HEK293T (cell line): Measurements from ENCODE around the gene SOX18.

Source experiments
- CTCF ChIA-PET: fragments of 350-600 bp; formaldehyde crosslinking; extraction: SDS; loops from one replicate; lab custom pipeline; 2021; ENCODE audit warnings: antibody characterized with exemption, inconsistent platforms; lab: Yijun Ruan, JAX
- POLR2A ChIA-PET: fragments of 350-600 bp; formaldehyde crosslinking; extraction: SDS; loops from one replicate; lab custom pipeline; 2020; ENCODE audit warnings: antibody characterized with exemption, inconsistent platforms; lab: Yijun Ruan, JAX
- DNase-seq: peaks from one replicate; pipeline ENCODE4 v3.0.0; 2012; ENCODE audit warnings: mixed read lengths; ENCODE audit errors: extremely low spot score
- ARNT ChIP-seq: fragments of 450-650 bp; IDR thresholded peaks from 2 replicates; pipeline ENCODE4 v1.6.1; 2017; ENCODE audit warnings: mild to moderate bottlenecking
- BHLHE40 ChIP-seq: fragments of 450-650 bp; IDR thresholded peaks from 2 replicates; pipeline ENCODE4 v1.6.1; 2016; ENCODE audit warnings: mild to moderate bottlenecking, moderate library complexity, borderline replicate concordance
- CTBP1 ChIP-seq: fragments of 450-650 bp; IDR thresholded peaks from 2 replicates; pipeline ENCODE4 v1.6.1; 2016; ENCODE audit warnings: borderline replicate concordance
- ELF4 ChIP-seq: fragments of 450-650 bp; IDR thresholded peaks from 2 replicates; pipeline ENCODE4 v1.6.1; 2017; ENCODE audit warnings: antibody characterized with exemption
- FOXA1 ChIP-seq: fragments of 450-650 bp; IDR thresholded peaks from 2 replicates; pipeline ENCODE4 v1.6.1; 2016; ENCODE audit warnings: mild to moderate bottlenecking
- FOXK2 ChIP-seq: fragments of 450-650 bp; IDR thresholded peaks from 2 replicates; pipeline ENCODE4 v1.6.1; 2016; ENCODE audit warnings: mild to moderate bottlenecking
- FOXM1 ChIP-seq: fragments of 450-650 bp; IDR thresholded peaks from 2 replicates; pipeline ENCODE4 v1.6.1; 2017; ENCODE audit warnings: mild to moderate bottlenecking, borderline replicate concordance
- HDGF ChIP-seq: fragments of 450-650 bp; IDR thresholded peaks from 2 replicates; pipeline ENCODE4 v1.6.1; 2017; ENCODE audit warnings: antibody characterized with exemption, borderline replicate concordance
- L3MBTL2 ChIP-seq: fragments of 450-650 bp; conservative IDR thresholded peaks from 2 replicates; pipeline ENCODE4 v1.6.1; 2016; ENCODE audit warnings: mild to moderate bottlenecking
- LEF1 ChIP-seq: fragments of 450-650 bp; IDR thresholded peaks from 2 replicates; pipeline ENCODE4 v1.6.1; 2017; ENCODE audit warnings: mild to moderate bottlenecking, borderline replicate concordance
- NFRKB ChIP-seq: fragments of 450-650 bp; IDR thresholded peaks from 2 replicates; pipeline ENCODE4 v1.6.1; 2016; ENCODE audit warnings: mild to moderate bottlenecking, moderate library complexity
- PKNOX1 ChIP-seq: fragments of 450-650 bp; IDR thresholded peaks from 2 replicates; pipeline ENCODE4 v1.6.1; 2016
- SP1 ChIP-seq: fragments of 450-650 bp; IDR thresholded peaks from 2 replicates; pipeline ENCODE4 v1.6.1; 2017
- SUZ12 ChIP-seq: fragments of 450-650 bp; IDR thresholded peaks from 2 replicates; pipeline ENCODE4 v1.6.1; 2016; ENCODE audit warnings: mild to moderate bottlenecking
- TARDBP ChIP-seq: fragments of 450-650 bp; IDR thresholded peaks from 2 replicates; pipeline ENCODE4 v1.6.1; 2016
- ZNF384 ChIP-seq: fragments of 450-650 bp; IDR thresholded peaks from 2 replicates; pipeline ENCODE4 v1.6.1; 2016

Gene SOX18

GRCh38 chr20:64064145-64064698, 14.8 kb upstream of the SOX18 start:
- DNase-seq, result no peak
- TF ChIP-seq SP1, result no peak
- TF ChIP-seq FOXA1, result no peak
- no peak for TF ChIP-seq BHLHE40
- no peak for TF ChIP-seq L3MBTL2
- TF ChIP-seq LEF1, result no peak
- ChIA-PET CTCF (no interaction called here), POLR2A (interaction anchor here (1.4 to 1.6 kb wide), 2 partner anchors 11 to 15 kb away, joined by 3 to 5 read pairs; partner anchors contain the start of genes OPRL1 and RGS19)

- no peak for DNase-seq
- no peak for TF ChIP-seq L3MBTL2
- TF ChIP-seq ZNF384, result no peak
- no peak for TF ChIP-seq BHLHE40
- no peak for TF ChIP-seq FOXK2
- TF ChIP-seq HDGF, result no peak
- no peak for TF ChIP-seq LEF1
- TF ChIP-seq FOXM1, result no peak
- TF ChIP-seq TARDBP, result no peak
- no peak for TF ChIP-seq NFRKB
- no peak for TF ChIP-seq PKNOX1
- TF ChIP-seq SP1, result no peak
- no peak for TF ChIP-seq SUZ12
- TF ChIP-seq ELF4, result no peak
- ChIA-PET POLR2A (interaction anchor here (0.6 to 1.9 kb wide), 20 partner anchors 9 to 92 kb away, joined by 3 to 38 read pairs (median 5); partner anchors contain the start of genes OPRL1, RGS19 and SAMD10), CTCF (interaction anchor here (1.4 kb wide), 1 partner anchor 83 kb away, joined by 5 read pairs; the partner anchor contains the start of gene PRPF6)
These were observed 14.1 kb upstream of the SOX18 start for GRCh38 chr20:64063389-64064144.

GRCh38 chr20:64062596-64063388, 13.4 kb upstream of the SOX18 start, which contains the start of gene TCEA2:
Gene TCEA2, plus strand, starts transcription at chr20:64063198. Its CDS starts 115 bp downstream, at chr20:64063313.
- no peak for TF ChIP-seq SP1
- peak; percentile 73; the same call in 1 of the 2 replicates for TF ChIP-seq ELF4
- no peak for TF ChIP-seq FOXA1
- CTCF ChIA-PET, result interaction anchor here (0.8 to 1.4 kb wide), 2 partner anchors 24 to 82 kb away, joined by 5 read pairs; partner anchors contain the start of gene PRPF6
- peak; percentile 95 for DNase-seq
- POLR2A ChIA-PET, result interaction anchor here (0.6 to 1.9 kb wide), 23 partner anchors 9 to 93 kb away, joined by 3 to 38 read pairs (median 4); partner anchors contain the start of genes OPRL1, RGS19 and SAMD10

- TF ChIP-seq ARNT (no peak), ZNF384 (no peak), CTBP1 (no peak), HDGF (no peak), FOXK2 (no peak), SUZ12 (no peak), L3MBTL2 (no peak), TARDBP (no peak), NFRKB (no peak), SP1 (no peak), PKNOX1 (no peak), LEF1 (no peak), BHLHE40 (no peak), FOXM1 (no peak), FOXA1 (no peak), ELF4 (no peak)
- ChIA-PET POLR2A (interaction anchor here (0.6 to 1.9 kb wide), 18 partner anchors 9 to 94 kb away, joined by 3 to 38 read pairs (median 4); partner anchors contain the start of genes OPRL1 and RGS19), CTCF (interaction anchor here (0.8 to 1.4 kb wide), 2 partner anchors 23 to 82 kb away, joined by 5 read pairs; partner anchors contain the start of gene PRPF6)
- no peak for DNase-seq
These were observed 12.8 kb upstream of the SOX18 start for GRCh38 chr20:64062276-64062595.

- no peak for DNase-seq
- ChIA-PET CTCF (no interaction called here), POLR2A (no interaction called here)
- TF ChIP-seq TARDBP (no peak), NFRKB (no peak), LEF1 (no peak), FOXA1 (no peak), CTBP1 (no peak), L3MBTL2 (no peak), ARNT (no peak), BHLHE40 (no peak), ELF4 (no peak)
These were observed 9.1 kb upstream of the SOX18 start for GRCh38 chr20:64058536-64058935.
